Testis (tissue), 2 donors: ENCODE measurements around the gene P2RX3.

Source experiments
- POLR2A ChIP-seq: fragments of 450-650 bp; IDR thresholded peaks from one replicate; pipeline ENCODE4 v1.6.1; 2017; ENCODE audit warnings: antibody characterized with exemption, mild to moderate bottlenecking, moderate library complexity
- TF ChIP-seq, protein P1 (sequence below), 3 experiments: fragments of 450-650 bp in 2 of 3; fragments of 200-600 bp in 1 of 3; sonication (generic) in 1 of 3; IDR thresholded peaks; one replicate each; pipeline ENCODE4 v1.5.1; 2016 to 2019; ENCODE audit warnings: antibody characterized with exemption in 3 of 3, mild to moderate bottlenecking in 2 of 3, moderate library complexity in 1 of 3

DNA sequence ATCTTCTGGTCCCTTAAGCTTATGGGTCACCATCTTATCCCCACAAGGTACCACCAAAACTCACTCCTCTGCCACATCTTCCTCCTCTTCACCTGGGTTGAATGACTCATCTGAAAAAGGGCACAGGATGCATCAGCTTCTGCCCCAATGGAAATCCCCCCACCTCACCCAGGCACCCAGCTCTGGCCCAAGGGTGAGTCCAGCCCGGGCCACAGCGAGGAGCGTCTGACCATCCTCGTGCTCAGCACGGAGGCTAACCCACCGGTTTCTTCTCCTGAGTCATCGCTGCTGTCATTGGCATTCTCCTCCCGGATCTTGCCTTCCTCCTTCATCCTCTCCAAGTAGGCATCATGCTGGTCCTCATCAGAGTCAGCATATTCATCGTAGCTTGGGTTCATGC is 8.1 kb upstream of the P2RX3 start:
- TF ChIP-seq, protein P1, sequence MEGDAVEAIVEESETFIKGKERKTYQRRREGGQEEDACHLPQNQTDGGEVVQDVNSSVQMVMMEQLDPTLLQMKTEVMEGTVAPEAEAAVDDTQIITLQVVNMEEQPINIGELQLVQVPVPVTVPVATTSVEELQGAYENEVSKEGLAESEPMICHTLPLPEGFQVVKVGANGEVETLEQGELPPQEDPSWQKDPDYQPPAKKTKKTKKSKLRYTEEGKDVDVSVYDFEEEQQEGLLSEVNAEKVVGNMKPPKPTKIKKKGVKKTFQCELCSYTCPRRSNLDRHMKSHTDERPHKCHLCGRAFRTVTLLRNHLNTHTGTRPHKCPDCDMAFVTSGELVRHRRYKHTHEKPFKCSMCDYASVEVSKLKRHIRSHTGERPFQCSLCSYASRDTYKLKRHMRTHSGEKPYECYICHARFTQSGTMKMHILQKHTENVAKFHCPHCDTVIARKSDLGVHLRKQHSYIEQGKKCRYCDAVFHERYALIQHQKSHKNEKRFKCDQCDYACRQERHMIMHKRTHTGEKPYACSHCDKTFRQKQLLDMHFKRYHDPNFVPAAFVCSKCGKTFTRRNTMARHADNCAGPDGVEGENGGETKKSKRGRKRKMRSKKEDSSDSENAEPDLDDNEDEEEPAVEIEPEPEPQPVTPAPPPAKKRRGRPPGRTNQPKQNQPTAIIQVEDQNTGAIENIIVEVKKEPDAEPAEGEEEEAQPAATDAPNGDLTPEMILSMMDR (IDR thresholded peaks at IDR 0.05): no peak
- TF ChIP-seq POLR2A: no peak
